ENCODE data around the gene WIF1. TPM values are rescaled to one million over a fixed set of nuclear protein-coding genes. Genes with fewer than 3 reads are reported as not detected.

Gene WIF1
- total RNA-seq (not detected), total RNA-seq (0 to 0.12 (median 0) reads per million in 29 experiments)
- total RNA-seq (2013): not detected

- peaks cover 5 to 12% (median 9%) of the 10 kb centered on the region in 3 donors for H3K4me1 Mint-ChIP-seq
- DNase-seq (peak in 11 of 35 experiments; percentile 0 to 21 (median 9)), ATAC-seq (replicated peaks in 1 of 4) (peak; percentile 41 to 71 (median 50))
- Histone ChIP-seq H3K9me3 (no peaks in the 10 kb centered on the region), H3K36me3 (ENCODE audit: control insufficient read depth in 2 of 2, extremely low read depth in 1 of 2, insufficient read depth in 1 of 2, low read length in 1 of 2) (no peaks in the 10 kb centered on the region), H3K4me1 (ENCODE audit: control insufficient read depth in 1 of 2, extremely low read depth in 1 of 2, insufficient read depth in 2 of 2, low read length in 2 of 2) (peaks cover 0 to 9% of the 10 kb centered on the region in 2 experiments), H3K27me3 (replicated peaks in 1 of 2; ENCODE audit: control insufficient read depth in 2 of 2, extremely low read depth in 1 of 2, insufficient read depth in 2 of 2, low read length in 1 of 2) (peaks cover 12 to 31% of the 10 kb centered on the region in 2 experiments), H3K4me3 (ENCODE audit: control insufficient read depth in 1 of 2, extremely low read depth in 1 of 2, low read length in 1 of 2) (peak within 1 kb of the TSS in 1 of 2 donors; percentile 39), H3K27ac (ENCODE audit: low read length) (no peak within 1 kb of the TSS)
- H3K36me3 Mint-ChIP-seq: no peaks in the 10 kb centered on the region
- H3K27ac Mint-ChIP-seq: no peak within 1 kb of the TSS
- POLR2A ChIA-PET: no interaction called here
- H3K27me3 Mint-ChIP-seq: peaks cover 38 to 46% of the 10 kb centered on the region in 2 donors
- 6% methylated on average over 68 of the region's 73 CpGs for WGBS (ENCODE audit: insufficient coverage)
- CTCF ChIA-PET: interaction anchor here in 1 of 2 donors (1.5 kb wide), 1 partner anchor 111 kb away, joined by 3 read pairs; no protein-coding TSS in a partner anchor
- H3K9me3 Mint-ChIP-seq: no peaks in the 10 kb centered on the region
- H3K4me3 Mint-ChIP-seq: peak within 1 kb of the TSS; percentile 14 to 70 (median 46)
These were observed at the start of gene WIF1 for GRCh38 chr12:65121049-65121955. Gene WIF1, minus strand, starts transcription at chr12:65121305. Its CDS starts 114 bp downstream, at chr12:65121191.

GRCh38 chr12:65170209-65170881 lies 49.2 kb upstream of the WIF1 start:
- Histone ChIP-seq H3K27me3 (replicated peaks in 1 of 2; ENCODE audit: control insufficient read depth in 2 of 2, extremely low read depth in 1 of 2, insufficient read depth in 2 of 2, low read length in 1 of 2) (peaks cover 0 to 3% of the 10 kb centered on the region in 2 experiments), H3K4me1 (ENCODE audit: control insufficient read depth in 1 of 2, extremely low read depth in 1 of 2, insufficient read depth in 2 of 2, low read length in 2 of 2) (peaks cover 18 to 31% of the 10 kb centered on the region in 2 experiments), H3K4me3 (ENCODE audit: control insufficient read depth in 1 of 2, extremely low read depth in 1 of 2, low read length in 1 of 2) (peak overlapping the region; percentile 83 to 89), H3K27ac (ENCODE audit: low read length) (peak overlapping the region; percentile 93), H3K9me3 (no peaks in the 10 kb centered on the region), H3K36me3 (ENCODE audit: control insufficient read depth in 2 of 2, extremely low read depth in 1 of 2, insufficient read depth in 1 of 2, low read length in 1 of 2) (peaks cover 0 to 4% of the 10 kb centered on the region in 2 donors)
- DNase-seq: peak in 34 of 35 experiments; percentile 16 to 75 (median 46)
- CTCF ChIA-PET: interaction anchor here (1.4 to 2.1 kb wide), 3 partner anchors 9 to 62 kb away, joined by 7 to 28 read pairs (median 7); no protein-coding TSS in a partner anchor
- Mint-ChIP-seq H3K36me3 (peaks cover 11% of the 10 kb centered on the region), H3K27me3 (no peaks in the 10 kb centered on the region), H3K4me3 (peak overlapping the region; percentile 99 to 100 (median 100)), H3K27ac (peak overlapping the region; percentile 80 to 84), H3K9me3 (no peaks in the 10 kb centered on the region), H3K4me1 (peaks cover 17 to 41% (median 36%) of the 10 kb centered on the region in 3 donors)
- 2% methylated on average over 36 of the region's 47 CpGs for WGBS (ENCODE audit: insufficient coverage)
- POLR2A ChIA-PET: interaction anchor here in 1 of 2 donors (0.6 to 2.1 kb wide), 2 partner anchors 11 to 23 kb away, joined by 3 to 18 read pairs; no protein-coding TSS in a partner anchor
- ATAC-seq (replicated peaks in 1 of 4): peak in 3 of 4 experiments; percentile 15 to 28 (median 22)

- WGBS (ENCODE audit: insufficient coverage): under 1% methylated on average over 91 of the region's 91 CpGs
These were observed 48.5 kb upstream of the WIF1 start, which contains the start of gene LEMD3 for GRCh38 chr12:65169320-65170208. Gene LEMD3, plus strand, starts transcription at chr12:65169583. Its CDS starts 14 bp downstream, at chr12:65169597.

GRCh38 chr12:65168681-65169319 lies 47.7 kb upstream of the WIF1 start:
- H3K4me1 ChIP-seq (ENCODE audit: control insufficient read depth in 1 of 2, extremely low read depth in 1 of 2, insufficient read depth in 2 of 2, low read length in 2 of 2): peaks cover 18 to 28% of the 10 kb centered on the region in 2 experiments
- peaks cover 0 to 6% of the 10 kb centered on the region in 2 experiments for H3K27me3 ChIP-seq (replicated peaks in 1 of 2; ENCODE audit: control insufficient read depth in 2 of 2, extremely low read depth in 1 of 2, insufficient read depth in 2 of 2, low read length in 1 of 2)
- Mint-ChIP-seq H3K27me3 (peaks cover under 1 to 1% of the 10 kb centered on the region in 2 donors), H3K27ac (peak overlapping the region; percentile 98 to 99), H3K36me3 (peaks cover 11% of the 10 kb centered on the region), H3K4me1 (peaks cover 17 to 40% (median 35%) of the 10 kb centered on the region in 3 donors), H3K9me3 (no peaks in the 10 kb centered on the region), H3K4me3 (peak overlapping the region; percentile 99 to 100 (median 100))
- no peaks in the 10 kb centered on the region for H3K9me3 ChIP-seq
- H3K36me3 ChIP-seq (ENCODE audit: control insufficient read depth in 2 of 2, extremely low read depth in 1 of 2, insufficient read depth in 1 of 2, low read length in 1 of 2): no peaks in the 10 kb centered on the region
- H3K4me3 ChIP-seq (ENCODE audit: control insufficient read depth in 1 of 2, extremely low read depth in 1 of 2, low read length in 1 of 2): peak overlapping the region; percentile 83 to 89
- WGBS (ENCODE audit: insufficient coverage): 5% methylated on average over 9 of the region's 11 CpGs
- CTCF ChIA-PET: interaction anchor here (0.6 to 2.1 kb wide), 16 partner anchors 9 to 962 kb away, joined by 3 to 28 read pairs (median 4); no protein-coding TSS in a partner anchor
- no peak for ATAC-seq (replicated peaks in 1 of 4)
- POLR2A ChIA-PET: interaction anchor here (0.6 to 2.1 kb wide), 26 partner anchors 9 to 1119 kb away, joined by 3 to 20 read pairs (median 4); partner anchors contain the start of gene LLPH (in 1 of the 2)
- DNase-seq: peak in 1 of 35 experiments; percentile 49
- peak overlapping the region; percentile 93 for H3K27ac ChIP-seq (ENCODE audit: low read length)

More at GRCh38 chr12:65169320-65170208, 48.5 kb upstream of the WIF1 start, which contains the start of gene LEMD3:
- ChIA-PET CTCF (interaction anchor here (0.6 to 2.1 kb wide), 15 partner anchors 8 to 962 kb away, joined by 3 to 28 read pairs (median 4); no protein-coding TSS in a partner anchor), POLR2A (interaction anchor here (0.6 to 2.1 kb wide), 25 partner anchors 9 to 1119 kb away, joined by 3 to 20 read pairs (median 4); partner anchors contain the start of gene LLPH (in 1 of the 2))
- H3K27me3 Mint-ChIP-seq: no peaks in the 10 kb centered on the region
- peak within 1 kb of the TSS; percentile 99 to 100 (median 100) for H3K4me3 Mint-ChIP-seq
- Histone ChIP-seq H3K9me3 (no peaks in the 10 kb centered on the region), H3K27me3 (replicated peaks in 1 of 2; ENCODE audit: control insufficient read depth in 2 of 2, extremely low read depth in 1 of 2, insufficient read depth in 2 of 2, low read length in 1 of 2) (peaks cover 0 to 3% of the 10 kb centered on the region in 2 experiments), H3K27ac (ENCODE audit: low read length) (peak within 1 kb of the TSS; percentile 93), H3K4me1 (ENCODE audit: control insufficient read depth in 1 of 2, extremely low read depth in 1 of 2, insufficient read depth in 2 of 2, low read length in 2 of 2) (peaks cover 18 to 31% of the 10 kb centered on the region in 2 experiments), H3K36me3 (ENCODE audit: control insufficient read depth in 2 of 2, extremely low read depth in 1 of 2, insufficient read depth in 1 of 2, low read length in 1 of 2) (peaks cover 0 to 2% of the 10 kb centered on the region in 2 donors), H3K4me3 (ENCODE audit: control insufficient read depth in 1 of 2, extremely low read depth in 1 of 2, low read length in 1 of 2) (peak within 1 kb of the TSS; percentile 83 to 89)
- peak within 1 kb of the TSS; percentile 98 to 99 for H3K27ac Mint-ChIP-seq
- H3K4me1 Mint-ChIP-seq: peaks cover 17 to 41% (median 36%) of the 10 kb centered on the region in 3 donors
- no peaks in the 10 kb centered on the region for H3K9me3 Mint-ChIP-seq
- DNase-seq (peak; percentile 85 to 98 (median 95)), ATAC-seq (replicated peaks in 1 of 4) (peak; percentile 94 to 98 (median 98))
- peaks cover 11% of the 10 kb centered on the region for H3K36me3 Mint-ChIP-seq

- CTCF ChIA-PET: interaction anchor here in 1 of 2 donors (0.6 to 0.8 kb wide), 2 partner anchors 274 to 1837 kb away, joined by 3 to 8 read pairs; no protein-coding TSS in a partner anchor
- POLR2A ChIA-PET: interaction anchor here in 1 of 2 donors (0.6 kb wide), 1 partner anchor 956 kb away, joined by 4 read pairs; no protein-coding TSS in a partner anchor
- Histone ChIP-seq H3K9me3 (no peaks in the 10 kb centered on the region), H3K27me3 (replicated peaks in 1 of 2; ENCODE audit: control insufficient read depth in 2 of 2, extremely low read depth in 1 of 2, insufficient read depth in 2 of 2, low read length in 1 of 2) (peaks cover 0 to 9% of the 10 kb centered on the region in 2 experiments), H3K36me3 (ENCODE audit: control insufficient read depth in 2 of 2, extremely low read depth in 1 of 2, insufficient read depth in 1 of 2, low read length in 1 of 2) (no peaks in the 10 kb centered on the region), H3K4me3 (ENCODE audit: control insufficient read depth in 1 of 2, extremely low read depth in 1 of 2, low read length in 1 of 2) (no peak overlapping the region), H3K27ac (ENCODE audit: low read length) (no peak overlapping the region), H3K4me1 (ENCODE audit: control insufficient read depth in 1 of 2, extremely low read depth in 1 of 2, insufficient read depth in 2 of 2, low read length in 2 of 2) (peaks cover 0 to 6% of the 10 kb centered on the region in 2 experiments)
- Mint-ChIP-seq H3K4me1 (peaks cover 7 to 12% (median 9%) of the 10 kb centered on the region in 3 donors), H3K27me3 (peaks cover 28 to 29% of the 10 kb centered on the region in 2 donors), H3K4me3 (no peak overlapping the region), H3K27ac (no peak overlapping the region), H3K9me3 (no peaks in the 10 kb centered on the region), H3K36me3 (no peaks in the 10 kb centered on the region)
- ATAC-seq (replicated peaks in 1 of 4) (no peak), DNase-seq (no peak)
These were observed 43.7 kb upstream of the WIF1 start for GRCh38 chr12:65164774-65165173.
